A549 (cell line): ENCODE measurements around the gene MYOF. TPM values are rescaled to one million over a fixed set of nuclear protein-coding genes. Genes with fewer than 3 reads are reported as not detected.
A peak's percentile ranks its signal among the peaks of the same experiment; 100 is the strongest.

Experiments
- CEBPB ChIP-seq, 2 experiments: fragments of >200 bp in 1 of 2; sonication (Bioruptor Twin) in 1 of 2; formaldehyde crosslinking in 1 of 2; IDR thresholded peaks; 2 replicates each; pipeline ENCODE4 v1.6.1; 2012 to 2016
- CHD2 ChIP-seq: fragments of 150-350 bp; IDR thresholded peaks from 2 replicates; pipeline ENCODE4 v1.6.1; 2014; ENCODE audit warnings: low read length; ENCODE audit not compliant: partially characterized antibody
- CHD4 ChIP-seq: fragments of 200-600 bp; sonication (generic); IDR thresholded peaks from 2 replicates; pipeline ENCODE4 v1.6.1; 2016; ENCODE audit warnings: antibody characterized with exemption, mild to moderate bottlenecking, borderline replicate concordance
- EHMT2 ChIP-seq: fragments of 200-600 bp; sonication (generic); IDR thresholded peaks from 2 replicates; pipeline ENCODE4 v1.6.1; 2016; ENCODE audit warnings: antibody characterized with exemption, low read depth, mild to moderate bottlenecking, moderate library complexity
- FOSB ChIP-seq: fragments of 250-450 bp; sonication (Bioruptor Pico); IDR thresholded peaks from 2 replicates; pipeline ENCODE4 v1.5.0; 2020; ENCODE audit warnings: mild to moderate bottlenecking, moderate library complexity
- FOSL2 ChIP-seq, 2 experiments: fragments of 450-650 bp in 1 of 2; fragments of >200 bp in 1 of 2; sonication (Bioruptor Twin) in 1 of 2; formaldehyde crosslinking; IDR thresholded peaks; 2 replicates each; pipeline versions ENCODE4 v1.5.0 to v1.6.1; 2016 to 2020; ENCODE audit warnings: mild to moderate bottlenecking in 1 of 2, moderate library complexity in 1 of 2
- GATA3 ChIP-seq: IDR thresholded peaks from 2 replicates; pipeline ENCODE4 v1.6.1; 2012; ENCODE audit warnings: borderline replicate concordance
- HDAC2 ChIP-seq: fragments of 200-600 bp; sonication (generic); IDR thresholded peaks from 2 replicates; pipeline ENCODE4 v1.6.1; 2016
- HOXB13 ChIP-seq: fragments of 250-450 bp; sonication (Bioruptor Pico); IDR thresholded peaks from 2 replicates; pipeline ENCODE4 v1.5.0; 2020; ENCODE audit warnings: low read depth, mild to moderate bottlenecking, moderate library complexity
- HOXB5 ChIP-seq: fragments of 250-450 bp; sonication (Bioruptor Pico); IDR thresholded peaks from 2 replicates; pipeline ENCODE4 v1.5.0; 2020; ENCODE audit warnings: mild to moderate bottlenecking, moderate library complexity
- JUN ChIP-seq, 2 experiments: fragments of >200 bp; sonication (Bioruptor Twin); formaldehyde crosslinking; IDR thresholded peaks; 2 replicates in 1 of 2; 3 replicates in 1 of 2; pipeline ENCODE4 v1.6.1; 2016 to 2017
- JUNB ChIP-seq: fragments of >200 bp; sonication (Bioruptor Twin); formaldehyde crosslinking; IDR thresholded peaks from 2 replicates; pipeline ENCODE4 v1.6.1; 2016
- KDM5A ChIP-seq: fragments of 200-600 bp; sonication (generic); IDR thresholded peaks from 2 replicates; pipeline ENCODE4 v1.6.1; 2016; ENCODE audit warnings: antibody characterized with exemption, mild to moderate bottlenecking
- MYC ChIP-seq: IDR thresholded peaks from 2 replicates; pipeline ENCODE4 v1.6.1; 2012; ENCODE audit warnings: mild to moderate bottlenecking, inconsistent platforms, low read length, improper control_type of control experiment, borderline replicate concordance
- NFE2L2 ChIP-seq: fragments of 150-350 bp; conservative IDR thresholded peaks from 2 replicates; pipeline ENCODE4 v1.6.1; 2014; ENCODE audit warnings: low read length
- NPAS2 ChIP-seq: fragments of 250-450 bp; sonication (Bioruptor Pico); IDR thresholded peaks from 2 replicates; pipeline ENCODE4 v1.8.0; 2022; ENCODE audit warnings: mild to moderate bottlenecking, moderate library complexity, borderline replicate concordance
- PHF8 ChIP-seq: fragments of 200-600 bp; sonication (generic); IDR thresholded peaks from 2 replicates; pipeline ENCODE4 v1.6.1; 2016; ENCODE audit warnings: low read depth, mild to moderate bottlenecking, antibody characterized with exemption, moderate library complexity, borderline replicate concordance
- POLR2AphosphoS2 ChIP-seq: conservative IDR thresholded peaks from 2 replicates; pipeline ENCODE4 v1.6.1; 2012; ENCODE audit warnings: low read length, improper control_type of control experiment, inconsistent platforms
- RAD21 ChIP-seq, 2 experiments: fragments of >200 bp in 1 of 2; sonication (Bioruptor Twin) in 1 of 2; formaldehyde crosslinking in 1 of 2; IDR thresholded peaks in 1 of 2; conservative IDR thresholded peaks in 1 of 2; 2 replicates in 1 of 2; 3 replicates in 1 of 2; pipeline ENCODE4 v1.6.1; 2012 to 2018; ENCODE audit warnings: inconsistent platforms in 1 of 2
- RARB ChIP-seq: fragments of 250-450 bp; sonication (Bioruptor Pico); IDR thresholded peaks from 2 replicates; pipeline ENCODE4 v1.8.0; 2021; ENCODE audit warnings: mild to moderate bottlenecking, moderate library complexity
- RFX5 ChIP-seq: fragments of 450-650 bp; IDR thresholded peaks from 2 replicates; pipeline ENCODE4 v1.7.1; 2014; ENCODE audit warnings: antibody characterized with exemption, mild to moderate bottlenecking, moderate library complexity
- SMC3 ChIP-seq: fragments of >200 bp; sonication (Bioruptor Twin); formaldehyde crosslinking; IDR thresholded peaks from 3 replicates; pipeline ENCODE4 v1.6.1; 2018; ENCODE audit warnings: inconsistent platforms
- SREBF2 ChIP-seq: fragments of 450-650 bp; IDR thresholded peaks from 2 replicates; pipeline ENCODE4 v1.6.1; 2014; ENCODE audit warnings: mild to moderate bottlenecking, moderate library complexity
- TFCP2L1 ChIP-seq: fragments of 250-450 bp; sonication (Bioruptor Pico); IDR thresholded peaks from 2 replicates; pipeline ENCODE4 v1.5.0; 2021; ENCODE audit warnings: mild to moderate bottlenecking
- TP53 ChIP-seq: fragments of 250-450 bp; sonication (Bioruptor Pico); IDR thresholded peaks from 2 replicates; pipeline ENCODE4 v1.5.0; 2021; ENCODE audit warnings: mild to moderate bottlenecking, moderate library complexity
- polyA plus RNA-seq, 4 experiments: library from polyadenylated mRNA; depleted of rRNA in 3 of 4; stranded (reverse); fragments of >200 nt; fragmentation: RNase III in 1 of 4; extraction: RNeasy Plus Mini Kit Qiagen cat#74134 plus additional on column Dnase treatment in 1 of 4; gene quantifications; 2 replicates in 3 of 4; 3 replicates in 1 of 4; pipeline ENCODE4 v1.2.3, GENCODE V29; 2011 to 2017
- TF ChIP-seq, protein P1 (sequence below): fragments of 150-350 bp; IDR thresholded peaks from 2 replicates; pipeline ENCODE4 v1.6.1; 2014; ENCODE audit warnings: low read depth, mild to moderate bottlenecking, low read length
- TF ChIP-seq, protein P2 (sequence below): IDR thresholded peaks from 2 replicates; pipeline ENCODE4 v1.6.1; 2012; ENCODE audit warnings: low read depth, borderline replicate concordance
- TF ChIP-seq, protein P3 (sequence below): fragments of 200-600 bp; sonication (generic); IDR thresholded peaks from 2 replicates; pipeline ENCODE4 v1.6.1; 2016; ENCODE audit warnings: antibody characterized with exemption, mild to moderate bottlenecking, moderate library complexity
- TF ChIP-seq, protein P4 (sequence below): IDR thresholded peaks from 2 replicates; pipeline ENCODE4 v1.6.1; 2012
- TF ChIP-seq, protein P5 (sequence below): fragments of >200 bp; sonication (Bioruptor Twin); formaldehyde crosslinking; IDR thresholded peaks from 3 replicates; pipeline ENCODE4 v1.5.1; 2016
- TF ChIP-seq, protein P6 (sequence below): fragments of >200 bp; sonication (Bioruptor Twin); formaldehyde crosslinking; IDR thresholded peaks from 3 replicates; pipeline ENCODE4 v1.6.1; 2016
- TF ChIP-seq, protein P7 (sequence below): fragments of 450-650 bp; IDR thresholded peaks from 2 replicates; pipeline ENCODE4 v1.6.1; 2014; ENCODE audit warnings: antibody characterized with exemption
- TF ChIP-seq, protein P8 (sequence below): IDR thresholded peaks from 2 replicates; pipeline ENCODE4 v1.6.1; 2012

The MYOF gene
- polyA plus RNA-seq, 2 of the 4 experiments (the other 2 are of a cell fraction): 190 to 265 TPM

DNA sequence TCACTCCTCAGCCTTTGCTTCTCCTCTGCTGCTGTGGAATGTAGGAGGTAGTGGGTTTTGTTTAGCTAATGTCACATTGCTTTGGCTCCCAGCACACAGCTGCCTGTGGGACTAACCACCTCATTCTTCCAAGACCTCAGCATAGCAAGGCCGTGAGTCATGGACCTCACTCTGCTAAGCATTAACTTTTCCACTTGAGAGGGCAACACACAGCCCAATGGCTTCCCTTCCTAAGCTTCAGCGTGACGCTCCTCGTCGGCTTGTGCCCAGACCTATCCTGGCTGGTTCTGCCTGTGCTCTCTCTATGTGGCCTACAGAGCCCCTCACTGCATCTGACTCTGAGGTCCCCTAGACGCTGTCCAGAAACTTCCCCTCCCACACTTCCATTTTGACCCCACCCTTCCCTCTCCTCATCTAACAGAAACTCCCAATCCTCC lies 23.3 kb downstream of the MYOF start (continued):
- no peak for TF ChIP-seq TP53
- TF ChIP-seq RAD21 (conservative IDR thresholded peaks at IDR 0.05 in 1 of 2, IDR thresholded peaks at IDR 0.05 in 1 of 2): peak; percentile 41 to 45
- TF ChIP-seq SMC3: peak; percentile 44; the same call in 2 of the 3 replicates
- TF ChIP-seq, protein P1, sequence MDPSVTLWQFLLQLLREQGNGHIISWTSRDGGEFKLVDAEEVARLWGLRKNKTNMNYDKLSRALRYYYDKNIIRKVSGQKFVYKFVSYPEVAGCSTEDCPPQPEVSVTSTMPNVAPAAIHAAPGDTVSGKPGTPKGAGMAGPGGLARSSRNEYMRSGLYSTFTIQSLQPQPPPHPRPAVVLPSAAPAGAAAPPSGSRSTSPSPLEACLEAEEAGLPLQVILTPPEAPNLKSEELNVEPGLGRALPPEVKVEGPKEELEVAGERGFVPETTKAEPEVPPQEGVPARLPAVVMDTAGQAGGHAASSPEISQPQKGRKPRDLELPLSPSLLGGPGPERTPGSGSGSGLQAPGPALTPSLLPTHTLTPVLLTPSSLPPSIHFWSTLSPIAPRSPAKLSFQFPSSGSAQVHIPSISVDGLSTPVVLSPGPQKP: no peak
- no peak for TF ChIP-seq PHF8
- TF ChIP-seq SREBF2: no peak
- TF ChIP-seq KDM5A: no peak
- TF ChIP-seq GATA3: peak; percentile 90; the same call in 1 of the 2 replicates
- TF ChIP-seq JUN (IDR thresholded peaks at IDR 0.05): peak; percentile 89 to 90
- TF ChIP-seq CHD2: no peak
- TF ChIP-seq RFX5: no peak
- TF ChIP-seq MYC: no peak; the same call in 1 of the 2 replicates
- no peak for TF ChIP-seq NFE2L2
- no peak for TF ChIP-seq NPAS2 (CRISPR knock-in tag)
- TF ChIP-seq, protein P2, sequence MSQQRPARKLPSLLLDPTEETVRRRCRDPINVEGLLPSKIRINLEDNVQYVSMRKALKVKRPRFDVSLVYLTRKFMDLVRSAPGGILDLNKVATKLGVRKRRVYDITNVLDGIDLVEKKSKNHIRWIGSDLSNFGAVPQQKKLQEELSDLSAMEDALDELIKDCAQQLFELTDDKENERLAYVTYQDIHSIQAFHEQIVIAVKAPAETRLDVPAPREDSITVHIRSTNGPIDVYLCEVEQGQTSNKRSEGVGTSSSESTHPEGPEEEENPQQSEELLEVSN: no peak
- TF ChIP-seq CEBPB (IDR thresholded peaks at IDR 0.05): peak in 1 of 2 experiments; percentile 46; a peak in 1 of 4 replicates
- TF ChIP-seq, protein P3, sequence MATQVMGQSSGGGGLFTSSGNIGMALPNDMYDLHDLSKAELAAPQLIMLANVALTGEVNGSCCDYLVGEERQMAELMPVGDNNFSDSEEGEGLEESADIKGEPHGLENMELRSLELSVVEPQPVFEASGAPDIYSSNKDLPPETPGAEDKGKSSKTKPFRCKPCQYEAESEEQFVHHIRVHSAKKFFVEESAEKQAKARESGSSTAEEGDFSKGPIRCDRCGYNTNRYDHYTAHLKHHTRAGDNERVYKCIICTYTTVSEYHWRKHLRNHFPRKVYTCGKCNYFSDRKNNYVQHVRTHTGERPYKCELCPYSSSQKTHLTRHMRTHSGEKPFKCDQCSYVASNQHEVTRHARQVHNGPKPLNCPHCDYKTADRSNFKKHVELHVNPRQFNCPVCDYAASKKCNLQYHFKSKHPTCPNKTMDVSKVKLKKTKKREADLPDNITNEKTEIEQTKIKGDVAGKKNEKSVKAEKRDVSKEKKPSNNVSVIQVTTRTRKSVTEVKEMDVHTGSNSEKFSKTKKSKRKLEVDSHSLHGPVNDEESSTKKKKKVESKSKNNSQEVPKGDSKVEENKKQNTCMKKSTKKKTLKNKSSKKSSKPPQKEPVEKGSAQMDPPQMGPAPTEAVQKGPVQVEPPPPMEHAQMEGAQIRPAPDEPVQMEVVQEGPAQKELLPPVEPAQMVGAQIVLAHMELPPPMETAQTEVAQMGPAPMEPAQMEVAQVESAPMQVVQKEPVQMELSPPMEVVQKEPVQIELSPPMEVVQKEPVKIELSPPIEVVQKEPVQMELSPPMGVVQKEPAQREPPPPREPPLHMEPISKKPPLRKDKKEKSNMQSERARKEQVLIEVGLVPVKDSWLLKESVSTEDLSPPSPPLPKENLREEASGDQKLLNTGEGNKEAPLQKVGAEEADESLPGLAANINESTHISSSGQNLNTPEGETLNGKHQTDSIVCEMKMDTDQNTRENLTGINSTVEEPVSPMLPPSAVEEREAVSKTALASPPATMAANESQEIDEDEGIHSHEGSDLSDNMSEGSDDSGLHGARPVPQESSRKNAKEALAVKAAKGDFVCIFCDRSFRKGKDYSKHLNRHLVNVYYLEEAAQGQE: no peak
- TF ChIP-seq CHD4: no peak
- no peak for TF ChIP-seq RARB (CRISPR knock-in tag)
- TF ChIP-seq, protein P4, sequence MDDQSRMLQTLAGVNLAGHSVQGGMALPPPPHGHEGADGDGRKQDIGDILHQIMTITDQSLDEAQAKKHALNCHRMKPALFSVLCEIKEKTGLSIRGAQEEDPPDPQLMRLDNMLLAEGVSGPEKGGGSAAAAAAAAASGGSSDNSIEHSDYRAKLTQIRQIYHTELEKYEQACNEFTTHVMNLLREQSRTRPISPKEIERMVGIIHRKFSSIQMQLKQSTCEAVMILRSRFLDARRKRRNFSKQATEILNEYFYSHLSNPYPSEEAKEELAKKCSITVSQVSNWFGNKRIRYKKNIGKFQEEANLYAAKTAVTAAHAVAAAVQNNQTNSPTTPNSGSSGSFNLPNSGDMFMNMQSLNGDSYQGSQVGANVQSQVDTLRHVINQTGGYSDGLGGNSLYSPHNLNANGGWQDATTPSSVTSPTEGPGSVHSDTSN: peak; percentile 74
- TF ChIP-seq, protein P5, sequence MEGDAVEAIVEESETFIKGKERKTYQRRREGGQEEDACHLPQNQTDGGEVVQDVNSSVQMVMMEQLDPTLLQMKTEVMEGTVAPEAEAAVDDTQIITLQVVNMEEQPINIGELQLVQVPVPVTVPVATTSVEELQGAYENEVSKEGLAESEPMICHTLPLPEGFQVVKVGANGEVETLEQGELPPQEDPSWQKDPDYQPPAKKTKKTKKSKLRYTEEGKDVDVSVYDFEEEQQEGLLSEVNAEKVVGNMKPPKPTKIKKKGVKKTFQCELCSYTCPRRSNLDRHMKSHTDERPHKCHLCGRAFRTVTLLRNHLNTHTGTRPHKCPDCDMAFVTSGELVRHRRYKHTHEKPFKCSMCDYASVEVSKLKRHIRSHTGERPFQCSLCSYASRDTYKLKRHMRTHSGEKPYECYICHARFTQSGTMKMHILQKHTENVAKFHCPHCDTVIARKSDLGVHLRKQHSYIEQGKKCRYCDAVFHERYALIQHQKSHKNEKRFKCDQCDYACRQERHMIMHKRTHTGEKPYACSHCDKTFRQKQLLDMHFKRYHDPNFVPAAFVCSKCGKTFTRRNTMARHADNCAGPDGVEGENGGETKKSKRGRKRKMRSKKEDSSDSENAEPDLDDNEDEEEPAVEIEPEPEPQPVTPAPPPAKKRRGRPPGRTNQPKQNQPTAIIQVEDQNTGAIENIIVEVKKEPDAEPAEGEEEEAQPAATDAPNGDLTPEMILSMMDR: no peak
- TF ChIP-seq, protein P6, sequence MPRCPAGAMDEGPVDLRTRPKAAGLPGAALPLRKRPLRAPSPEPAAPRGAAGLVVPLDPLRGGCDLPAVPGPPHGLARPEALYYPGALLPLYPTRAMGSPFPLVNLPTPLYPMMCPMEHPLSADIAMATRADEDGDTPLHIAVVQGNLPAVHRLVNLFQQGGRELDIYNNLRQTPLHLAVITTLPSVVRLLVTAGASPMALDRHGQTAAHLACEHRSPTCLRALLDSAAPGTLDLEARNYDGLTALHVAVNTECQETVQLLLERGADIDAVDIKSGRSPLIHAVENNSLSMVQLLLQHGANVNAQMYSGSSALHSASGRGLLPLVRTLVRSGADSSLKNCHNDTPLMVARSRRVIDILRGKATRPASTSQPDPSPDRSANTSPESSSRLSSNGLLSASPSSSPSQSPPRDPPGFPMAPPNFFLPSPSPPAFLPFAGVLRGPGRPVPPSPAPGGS: peak; percentile 73; the same call in 2 of the 3 replicates
- TF ChIP-seq, protein P7, sequence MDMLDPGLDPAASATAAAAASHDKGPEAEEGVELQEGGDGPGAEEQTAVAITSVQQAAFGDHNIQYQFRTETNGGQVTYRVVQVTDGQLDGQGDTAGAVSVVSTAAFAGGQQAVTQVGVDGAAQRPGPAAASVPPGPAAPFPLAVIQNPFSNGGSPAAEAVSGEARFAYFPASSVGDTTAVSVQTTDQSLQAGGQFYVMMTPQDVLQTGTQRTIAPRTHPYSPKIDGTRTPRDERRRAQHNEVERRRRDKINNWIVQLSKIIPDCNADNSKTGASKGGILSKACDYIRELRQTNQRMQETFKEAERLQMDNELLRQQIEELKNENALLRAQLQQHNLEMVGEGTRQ: no peak
- no peak for TF ChIP-seq HDAC2
- TF ChIP-seq POLR2AphosphoS2: no peak
- TF ChIP-seq FOSL2 (IDR thresholded peaks at IDR 0.05): peak; percentile 82
- TF ChIP-seq FOSL2 (CRISPR knock-in tag; IDR thresholded peaks at IDR 0.05): peak; percentile 98
- TF ChIP-seq TFCP2L1 (CRISPR knock-in tag): no peak
- no peak for TF ChIP-seq EHMT2
- TF ChIP-seq FOSB (CRISPR knock-in tag): no peak
- no peak for TF ChIP-seq HOXB5 (CRISPR knock-in tag)
- TF ChIP-seq, protein P8, sequence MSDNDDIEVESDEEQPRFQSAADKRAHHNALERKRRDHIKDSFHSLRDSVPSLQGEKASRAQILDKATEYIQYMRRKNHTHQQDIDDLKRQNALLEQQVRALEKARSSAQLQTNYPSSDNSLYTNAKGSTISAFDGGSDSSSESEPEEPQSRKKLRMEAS: peak; percentile 93
- peak; percentile 42 for TF ChIP-seq HOXB13 (CRISPR knock-in tag)
- TF ChIP-seq JUNB: peak; percentile 87
